Measurements from ENCODE around the gene NFIA. TPM values are rescaled to one million over a fixed set of nuclear protein-coding genes. Genes with fewer than 3 reads are reported as not detected.

NFIA gene
- total and polyA plus RNA-seq, 2 of the 13 experiments (the other 11 are each of a cell fraction or from before 2014, with no cell fraction given): 14.7 to 28.5 TPM

DNA sequence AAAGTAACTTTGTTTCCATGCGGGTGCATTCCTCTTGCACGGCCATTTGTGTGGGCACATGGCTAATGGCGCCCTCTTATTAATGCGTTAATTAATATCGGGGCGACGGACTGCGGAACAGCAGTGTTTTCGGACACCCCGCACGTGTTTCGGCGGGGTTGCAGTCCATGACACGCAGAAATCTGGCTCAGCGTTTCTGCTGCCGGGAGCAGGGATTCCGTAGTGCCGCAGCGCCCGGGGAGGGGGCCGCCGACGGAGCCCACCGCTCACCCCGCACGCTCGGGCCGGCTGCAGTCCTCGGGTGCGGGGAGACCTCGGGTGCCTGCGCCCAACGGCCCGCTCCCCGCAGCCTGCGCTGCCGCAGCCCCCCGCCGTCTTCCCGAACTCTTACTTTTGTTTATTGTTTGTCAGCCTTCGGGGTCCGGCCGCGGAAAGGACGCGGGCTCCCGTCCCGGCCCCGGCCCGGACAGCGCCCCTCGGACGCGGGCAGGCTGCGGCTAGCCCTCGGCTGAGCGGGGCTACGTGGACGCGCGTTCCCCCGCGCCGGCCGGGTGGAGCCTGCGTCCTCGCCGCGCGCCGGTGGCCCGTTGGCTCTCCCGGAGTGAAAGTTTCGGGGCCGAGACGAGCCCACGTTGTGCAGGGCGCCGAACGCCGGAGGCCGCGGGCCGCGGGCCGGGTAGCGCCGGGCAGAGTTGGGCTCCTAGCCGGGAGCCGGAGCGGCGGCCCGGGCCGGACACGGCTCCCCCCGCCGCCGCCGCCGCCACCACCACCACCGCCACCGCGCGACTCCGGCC lies 849 bp downstream of the NFIA start (continued):
- no peak for TF ChIP-seq KDM4B (CRISPR knock-in tag; IDR thresholded peaks at IDR 0.05)
- TF ChIP-seq, protein P1, sequence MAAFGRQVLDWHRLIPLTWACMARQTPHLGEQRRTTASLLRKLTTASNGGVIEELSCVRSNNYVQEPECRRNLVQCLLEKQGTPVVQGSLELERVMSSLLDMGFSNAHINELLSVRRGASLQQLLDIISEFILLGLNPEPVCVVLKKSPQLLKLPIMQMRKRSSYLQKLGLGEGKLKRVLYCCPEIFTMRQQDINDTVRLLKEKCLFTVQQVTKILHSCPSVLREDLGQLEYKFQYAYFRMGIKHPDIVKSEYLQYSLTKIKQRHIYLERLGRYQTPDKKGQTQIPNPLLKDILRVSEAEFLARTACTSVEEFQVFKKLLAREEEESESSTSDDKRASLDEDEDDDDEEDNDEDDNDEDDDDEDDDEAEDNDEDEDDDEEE (CRISPR knock-in tag; IDR thresholded peaks at IDR 0.05): 0 out of 2 replicates have a peak, but pooled peaks have one; percentile 56
- TF ChIP-seq YEATS2 (CRISPR knock-in tag; IDR thresholded peaks at IDR 0.05; ENCODE audit: borderline replicate concordance): no peak
- no peak for TF ChIP-seq ZNF274 (CRISPR knock-in tag; IDR thresholded peaks at IDR 0.05)
- no peak for TF ChIP-seq SP2 (CRISPR knock-in tag; IDR thresholded peaks at IDR 0.05)
- no peak for TF ChIP-seq ZNF879 (CRISPR knock-in tag; IDR thresholded peaks at IDR 0.05)
- TF ChIP-seq, protein P2, sequence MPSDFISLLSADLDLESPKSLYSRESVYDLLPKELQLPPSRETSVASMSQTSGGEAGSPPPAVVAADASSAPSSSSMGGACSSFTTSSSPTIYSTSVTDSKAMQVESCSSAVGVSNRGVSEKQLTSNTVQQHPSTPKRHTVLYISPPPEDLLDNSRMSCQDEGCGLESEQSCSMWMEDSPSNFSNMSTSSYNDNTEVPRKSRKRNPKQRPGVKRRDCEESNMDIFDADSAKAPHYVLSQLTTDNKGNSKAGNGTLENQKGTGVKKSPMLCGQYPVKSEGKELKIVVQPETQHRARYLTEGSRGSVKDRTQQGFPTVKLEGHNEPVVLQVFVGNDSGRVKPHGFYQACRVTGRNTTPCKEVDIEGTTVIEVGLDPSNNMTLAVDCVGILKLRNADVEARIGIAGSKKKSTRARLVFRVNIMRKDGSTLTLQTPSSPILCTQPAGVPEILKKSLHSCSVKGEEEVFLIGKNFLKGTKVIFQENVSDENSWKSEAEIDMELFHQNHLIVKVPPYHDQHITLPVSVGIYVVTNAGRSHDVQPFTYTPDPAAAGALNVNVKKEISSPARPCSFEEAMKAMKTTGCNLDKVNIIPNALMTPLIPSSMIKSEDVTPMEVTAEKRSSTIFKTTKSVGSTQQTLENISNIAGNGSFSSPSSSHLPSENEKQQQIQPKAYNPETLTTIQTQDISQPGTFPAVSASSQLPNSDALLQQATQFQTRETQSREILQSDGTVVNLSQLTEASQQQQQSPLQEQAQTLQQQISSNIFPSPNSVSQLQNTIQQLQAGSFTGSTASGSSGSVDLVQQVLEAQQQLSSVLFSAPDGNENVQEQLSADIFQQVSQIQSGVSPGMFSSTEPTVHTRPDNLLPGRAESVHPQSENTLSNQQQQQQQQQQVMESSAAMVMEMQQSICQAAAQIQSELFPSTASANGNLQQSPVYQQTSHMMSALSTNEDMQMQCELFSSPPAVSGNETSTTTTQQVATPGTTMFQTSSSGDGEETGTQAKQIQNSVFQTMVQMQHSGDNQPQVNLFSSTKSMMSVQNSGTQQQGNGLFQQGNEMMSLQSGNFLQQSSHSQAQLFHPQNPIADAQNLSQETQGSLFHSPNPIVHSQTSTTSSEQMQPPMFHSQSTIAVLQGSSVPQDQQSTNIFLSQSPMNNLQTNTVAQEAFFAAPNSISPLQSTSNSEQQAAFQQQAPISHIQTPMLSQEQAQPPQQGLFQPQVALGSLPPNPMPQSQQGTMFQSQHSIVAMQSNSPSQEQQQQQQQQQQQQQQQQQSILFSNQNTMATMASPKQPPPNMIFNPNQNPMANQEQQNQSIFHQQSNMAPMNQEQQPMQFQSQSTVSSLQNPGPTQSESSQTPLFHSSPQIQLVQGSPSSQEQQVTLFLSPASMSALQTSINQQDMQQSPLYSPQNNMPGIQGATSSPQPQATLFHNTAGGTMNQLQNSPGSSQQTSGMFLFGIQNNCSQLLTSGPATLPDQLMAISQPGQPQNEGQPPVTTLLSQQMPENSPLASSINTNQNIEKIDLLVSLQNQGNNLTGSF (CRISPR knock-in tag; IDR thresholded peaks at IDR 0.05): peak; percentile 63; the same call in 1 of the 2 replicates
- TF ChIP-seq ZNF20 (CRISPR knock-in tag; IDR thresholded peaks at IDR 0.05): no peak
- TF ChIP-seq RNF2 (conservative IDR thresholded peaks at IDR 0.05; ENCODE audit: low read depth): no peak
- no peak for TF ChIP-seq ZNF446 (CRISPR knock-in tag; IDR thresholded peaks at IDR 0.05)
- TF ChIP-seq, protein P3, sequence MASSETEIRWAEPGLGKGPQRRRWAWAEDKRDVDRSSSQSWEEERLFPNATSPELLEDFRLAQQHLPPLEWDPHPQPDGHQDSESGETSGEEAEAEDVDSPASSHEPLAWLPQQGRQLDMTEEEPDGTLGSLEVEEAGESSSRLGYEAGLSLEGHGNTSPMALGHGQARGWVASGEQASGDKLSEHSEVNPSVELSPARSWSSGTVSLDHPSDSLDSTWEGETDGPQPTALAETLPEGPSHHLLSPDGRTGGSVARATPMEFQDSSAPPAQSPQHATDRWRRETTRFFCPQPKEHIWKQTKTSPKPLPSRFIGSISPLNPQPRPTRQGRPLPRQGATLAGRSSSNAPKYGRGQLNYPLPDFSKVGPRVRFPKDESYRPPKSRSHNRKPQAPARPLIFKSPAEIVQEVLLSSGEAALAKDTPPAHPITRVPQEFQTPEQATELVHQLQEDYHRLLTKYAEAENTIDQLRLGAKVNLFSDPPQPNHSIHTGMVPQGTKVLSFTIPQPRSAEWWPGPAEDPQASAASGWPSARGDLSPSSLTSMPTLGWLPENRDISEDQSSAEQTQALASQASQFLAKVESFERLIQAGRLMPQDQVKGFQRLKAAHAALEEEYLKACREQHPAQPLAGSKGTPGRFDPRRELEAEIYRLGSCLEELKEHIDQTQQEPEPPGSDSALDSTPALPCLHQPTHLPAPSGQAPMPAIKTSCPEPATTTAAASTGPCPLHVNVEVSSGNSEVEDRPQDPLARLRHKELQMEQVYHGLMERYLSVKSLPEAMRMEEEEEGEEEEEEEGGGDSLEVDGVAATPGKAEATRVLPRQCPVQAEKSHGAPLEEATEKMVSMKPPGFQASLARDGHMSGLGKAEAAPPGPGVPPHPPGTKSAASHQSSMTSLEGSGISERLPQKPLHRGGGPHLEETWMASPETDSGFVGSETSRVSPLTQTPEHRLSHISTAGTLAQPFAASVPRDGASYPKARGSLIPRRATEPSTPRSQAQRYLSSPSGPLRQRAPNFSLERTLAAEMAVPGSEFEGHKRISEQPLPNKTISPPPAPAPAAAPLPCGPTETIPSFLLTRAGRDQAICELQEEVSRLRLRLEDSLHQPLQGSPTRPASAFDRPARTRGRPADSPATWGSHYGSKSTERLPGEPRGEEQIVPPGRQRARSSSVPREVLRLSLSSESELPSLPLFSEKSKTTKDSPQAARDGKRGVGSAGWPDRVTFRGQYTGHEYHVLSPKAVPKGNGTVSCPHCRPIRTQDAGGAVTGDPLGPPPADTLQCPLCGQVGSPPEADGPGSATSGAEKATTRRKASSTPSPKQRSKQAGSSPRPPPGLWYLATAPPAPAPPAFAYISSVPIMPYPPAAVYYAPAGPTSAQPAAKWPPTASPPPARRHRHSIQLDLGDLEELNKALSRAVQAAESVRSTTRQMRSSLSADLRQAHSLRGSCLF (CRISPR knock-in tag; IDR thresholded peaks at IDR 0.05; ENCODE audit: borderline replicate concordance): no peak
- TF ChIP-seq ZFY (CRISPR knock-in tag; IDR thresholded peaks at IDR 0.05): peak; percentile 53
- no peak for TF ChIP-seq ZNF660 (CRISPR knock-in tag; IDR thresholded peaks at IDR 0.05; ENCODE audit: borderline replicate concordance, low read depth)
- no peak for TF ChIP-seq ATRX (CRISPR knock-in tag; IDR thresholded peaks at IDR 0.05; ENCODE audit: borderline replicate concordance)
